PFSK-1 (cell line): ENCODE data around the gene RPL36A.

Experiments
- POLR2AphosphoS5 ChIP-seq: IDR thresholded peaks from 2 replicates; pipeline ENCODE4 v1.6.1; 2012; ENCODE audit warnings: low read depth, mild to moderate bottlenecking, control low read depth, low read length, moderate library complexity
- SIN3A ChIP-seq: IDR thresholded peaks from 2 replicates; pipeline ENCODE4 v1.6.1; 2012; ENCODE audit warnings: mild to moderate bottlenecking, low read length, moderate library complexity, borderline replicate concordance; ENCODE audit not compliant: insufficient read depth

DNA sequence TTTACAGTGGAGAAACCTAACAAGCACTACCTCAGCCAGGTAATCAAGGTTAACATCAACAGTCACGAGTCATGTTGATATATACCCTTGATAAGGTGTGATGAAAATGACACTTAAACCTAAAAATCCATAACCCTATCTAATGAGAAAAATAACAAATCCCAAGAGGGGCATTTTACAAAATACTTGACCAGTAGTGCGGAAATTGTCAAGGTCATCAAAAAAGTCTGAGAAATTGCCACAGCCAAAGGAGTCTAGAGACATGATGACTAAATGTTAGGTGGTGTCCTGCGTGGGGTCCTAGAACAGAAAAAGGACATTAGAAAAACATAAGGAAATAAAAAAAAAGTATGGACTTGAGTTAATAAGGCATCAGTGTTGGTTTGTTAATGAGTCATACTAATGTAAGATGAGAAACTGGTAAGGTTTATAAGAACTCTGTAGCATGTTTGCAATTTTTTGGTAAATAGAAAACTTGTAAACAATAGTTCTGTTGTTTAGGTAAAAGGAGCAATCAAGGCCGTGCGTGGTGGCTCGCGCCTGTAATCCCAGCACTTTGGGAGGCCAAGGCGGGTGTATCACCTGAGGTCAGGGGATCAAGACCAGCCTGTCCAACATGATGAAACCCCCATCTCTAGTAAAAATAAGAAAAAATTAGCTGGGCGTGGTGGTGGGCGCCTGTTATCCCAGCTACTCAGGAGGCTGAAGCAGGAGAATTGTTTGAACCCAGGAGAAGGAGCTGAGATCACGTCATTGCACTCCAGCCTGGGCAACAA lies 2.9 kb downstream of the RPL36A start:
- TF ChIP-seq POLR2AphosphoS5 (no peak; the same call in 1 of the 2 replicates), SIN3A (no peak)
